ENCODE measurements around the gene DHX16.
A peak's percentile ranks its signal among the peaks of the same experiment; 100 is the strongest.

The DHX16 gene

GRCh38 chr6:30635834-30636233 is 37.0 kb downstream of the DHX16 start:
- no peak for DNase-seq (ENCODE audit: extremely low read depth, low read depth)
- TF ChIP-seq CTCF (IDR thresholded peaks at IDR 0.05; ENCODE audit: low read depth, low read length) = no peak

DNA sequence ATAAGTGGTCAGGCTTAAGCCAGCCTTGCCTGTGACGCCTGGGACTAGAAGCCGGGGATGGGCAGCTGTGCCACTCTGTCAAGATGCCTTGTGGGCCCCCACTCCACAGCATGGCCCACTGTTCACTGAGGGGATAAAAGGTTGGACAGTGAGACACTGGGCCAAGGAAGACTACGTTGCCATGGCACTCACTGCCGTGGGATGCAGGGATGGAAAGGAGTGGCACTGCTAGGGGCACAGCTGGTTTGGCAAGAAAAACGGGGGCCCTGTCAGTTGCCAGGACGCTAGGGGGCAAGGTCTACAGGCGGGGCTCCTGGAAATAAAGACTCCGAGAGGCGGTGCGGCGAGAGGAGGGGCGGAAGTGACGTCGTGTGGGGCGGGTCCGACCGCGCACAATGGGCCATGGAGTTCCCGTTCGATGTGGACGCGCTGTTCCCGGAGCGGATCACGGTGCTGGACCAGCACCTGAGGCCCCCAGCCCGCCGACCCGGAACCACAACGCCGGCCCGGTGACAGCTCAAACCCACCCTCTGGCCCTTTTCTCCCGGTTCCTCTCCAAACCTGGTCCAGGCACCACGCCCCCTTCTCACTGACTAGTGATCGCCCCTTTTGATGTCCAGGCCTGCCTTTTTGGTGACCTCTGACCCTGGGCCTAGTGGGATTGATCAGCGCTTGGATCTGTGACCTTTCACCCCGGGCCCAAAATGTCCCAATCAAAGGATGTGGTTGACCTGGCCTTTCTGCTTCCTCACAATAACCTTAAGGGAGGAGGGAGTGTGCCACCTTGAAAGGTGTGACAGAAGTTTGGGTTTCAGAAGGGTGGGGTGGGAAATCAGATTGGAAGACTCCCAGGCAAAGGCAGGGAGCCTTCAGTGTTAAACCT is 46.1 kb downstream of the DHX16 start, which contains the start of gene ATAT1:
ATAT1 (plus strand) TSS at position 391 of the 883 bp plus-strand sequence.
- peak; percentile 39 for TF ChIP-seq CTCF (IDR thresholded peaks at IDR 0.05; ENCODE audit: low read depth, low read length)
- DNase-seq (ENCODE audit: extremely low read depth, low read depth) = no peak

- no peak for DNase-seq (ENCODE audit: extremely low read depth, low read depth)
- TF ChIP-seq CTCF (IDR thresholded peaks at IDR 0.05; ENCODE audit: low read depth, low read length) = no peak
Observed at GRCh38 chr6:30625511-30625910, 47.3 kb downstream of the DHX16 start.

- TF ChIP-seq CTCF (IDR thresholded peaks at IDR 0.05; ENCODE audit: low read depth, low read length) = no peak
Observed at GRCh38 chr6:30619561-30619960, 53.2 kb downstream of the DHX16 start.

GRCh38 chr6:30618270-30618797 is 54.5 kb downstream of the DHX16 start:
- TF ChIP-seq CTCF (IDR thresholded peaks at IDR 0.05; ENCODE audit: low read depth, low read length) = no peak
- DNase-seq (ENCODE audit: extremely low read depth, low read depth) = no peak

More at GRCh38 chr6:30619561-30619960, 53.2 kb downstream of the DHX16 start:
- DNase-seq (ENCODE audit: extremely low read depth, low read depth) = no peak

GRCh38 chr6:30617565-30618269 is 55.1 kb downstream of the DHX16 start, which contains the start of gene MRPS18B:
Gene MRPS18B, plus strand, starts transcription at chr6:30617840. Its CDS starts 26 bp downstream, at chr6:30617866.
- no peak for TF ChIP-seq CTCF (IDR thresholded peaks at IDR 0.05; ENCODE audit: low read depth, low read length)
- peak; percentile 97 for DNase-seq (ENCODE audit: extremely low read depth, low read depth)

Measured in AG09319 (cell line).